Thyroid gland (tissue), 4 donors: ENCODE results near the gene HMCES.

Experiments
- POLR2A ChIP-seq, 2 donors: fragments of 450-650 bp; IDR thresholded peaks; one replicate each; pipeline ENCODE4 v1.6.1; 2017; ENCODE audit warnings: antibody characterized with exemption in 2 of 2, mild to moderate bottlenecking in 2 of 2, moderate library complexity in 1 of 2
- TF ChIP-seq, protein P1 (sequence below), 6 experiments: fragments of 200-600 bp in 3 of 6; fragments of 450-650 bp in 3 of 6; sonication (generic) in 3 of 6; IDR thresholded peaks; one replicate each; pipeline ENCODE4 v1.5.1; 2016 to 2019; ENCODE audit warnings: antibody characterized with exemption in 6 of 6, mild to moderate bottlenecking in 2 of 6, inconsistent platforms in 1 of 6, moderate library complexity in 1 of 6

DNA sequence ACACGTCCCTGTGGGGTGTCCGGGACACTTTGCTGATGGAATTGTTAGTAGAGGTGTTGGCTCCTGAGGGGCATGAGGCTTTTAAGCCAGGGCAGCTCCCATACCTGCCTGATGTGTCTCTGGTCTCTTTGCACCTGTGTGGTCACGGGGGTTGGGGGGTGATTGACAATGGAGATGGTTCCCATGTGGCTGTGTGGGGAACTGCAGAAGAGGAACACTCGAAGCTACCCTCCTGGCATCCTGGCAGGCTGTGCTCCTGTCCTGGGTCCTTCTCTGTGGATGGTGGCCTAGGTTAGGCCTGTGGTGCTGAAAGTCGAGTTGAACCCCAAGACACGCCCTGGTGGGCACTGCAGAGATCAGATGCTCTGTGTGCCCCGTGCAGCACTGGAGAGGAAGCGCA is 73.4 kb downstream of the HMCES start:
- TF ChIP-seq, protein P1, sequence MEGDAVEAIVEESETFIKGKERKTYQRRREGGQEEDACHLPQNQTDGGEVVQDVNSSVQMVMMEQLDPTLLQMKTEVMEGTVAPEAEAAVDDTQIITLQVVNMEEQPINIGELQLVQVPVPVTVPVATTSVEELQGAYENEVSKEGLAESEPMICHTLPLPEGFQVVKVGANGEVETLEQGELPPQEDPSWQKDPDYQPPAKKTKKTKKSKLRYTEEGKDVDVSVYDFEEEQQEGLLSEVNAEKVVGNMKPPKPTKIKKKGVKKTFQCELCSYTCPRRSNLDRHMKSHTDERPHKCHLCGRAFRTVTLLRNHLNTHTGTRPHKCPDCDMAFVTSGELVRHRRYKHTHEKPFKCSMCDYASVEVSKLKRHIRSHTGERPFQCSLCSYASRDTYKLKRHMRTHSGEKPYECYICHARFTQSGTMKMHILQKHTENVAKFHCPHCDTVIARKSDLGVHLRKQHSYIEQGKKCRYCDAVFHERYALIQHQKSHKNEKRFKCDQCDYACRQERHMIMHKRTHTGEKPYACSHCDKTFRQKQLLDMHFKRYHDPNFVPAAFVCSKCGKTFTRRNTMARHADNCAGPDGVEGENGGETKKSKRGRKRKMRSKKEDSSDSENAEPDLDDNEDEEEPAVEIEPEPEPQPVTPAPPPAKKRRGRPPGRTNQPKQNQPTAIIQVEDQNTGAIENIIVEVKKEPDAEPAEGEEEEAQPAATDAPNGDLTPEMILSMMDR (IDR thresholded peaks at IDR 0.05), result no peak
- TF ChIP-seq POLR2A (IDR thresholded peaks at IDR 0.05), result no peak
